NCI-H82 treated with DMSO at 0.1 percent for 48 hours (cell line): Measurements from ENCODE around the gene KCNJ5.

Source experiments
- DNase-seq: peaks from one replicate; lab custom pipeline; 2025; ENCODE audit not compliant: unreplicated experiment; lab: John Stamatoyannopoulos, UW

The KCNJ5 gene

GRCh38 chr11:128931066-128931465 lies 39.9 kb downstream of the KCNJ5 start:
- no peak for DNase-seq

- peak; percentile 35 for DNase-seq
Measured at GRCh38 chr11:128931668-128932067, 40.5 kb downstream of the KCNJ5 start.

GRCh38 chr11:128933481-128934178 lies 42.5 kb downstream of the KCNJ5 start:
- DNase-seq, result no peak

GRCh38 chr11:128934351-128934750 lies 43.2 kb downstream of the KCNJ5 start:
- no peak for DNase-seq

GRCh38 chr11:128934926-128935325 lies 43.8 kb downstream of the KCNJ5 start:
- no peak for DNase-seq

GRCh38 chr11:128936606-128937251 lies 45.6 kb downstream of the KCNJ5 start:
- no peak for DNase-seq

GRCh38 chr11:128937480-128937879 lies 46.3 kb downstream of the KCNJ5 start:
- DNase-seq, result no peak

GRCh38 chr11:128938156-128938885 lies 47.2 kb downstream of the KCNJ5 start:
- no peak for DNase-seq

GRCh38 chr11:128939591-128939990 lies 48.4 kb downstream of the KCNJ5 start:
- DNase-seq, result no peak

- DNase-seq, result no peak
Measured at GRCh38 chr11:128940156-128940555, 49.0 kb downstream of the KCNJ5 start.

GRCh38 chr11:128940603-128941002 lies 49.4 kb downstream of the KCNJ5 start:
- no peak for DNase-seq

GRCh38 chr11:128941110-128941509 lies 50.0 kb downstream of the KCNJ5 start:
- DNase-seq, result no peak

GRCh38 chr11:128941573-128942271 lies 50.6 kb downstream of the KCNJ5 start:
- DNase-seq, result no peak

- no peak for DNase-seq
Measured at GRCh38 chr11:128942272-128942612, 51.1 kb downstream of the KCNJ5 start.

GRCh38 chr11:128942817-128943427 lies 51.8 kb downstream of the KCNJ5 start, which contains the start of gene TP53AIP1:
TSS of gene TP53AIP1 (minus strand) at chr11:128942871. CDS start at chr11:128937818, 5,053 bp downstream.
- DNase-seq, result no peak

GRCh38 chr11:128943428-128943976 lies 52.3 kb downstream of the KCNJ5 start:
- no peak for DNase-seq

- DNase-seq, result no peak
Measured at GRCh38 chr11:128946648-128947047, 55.5 kb downstream of the KCNJ5 start.

GRCh38 chr11:128947773-128948172 lies 56.6 kb downstream of the KCNJ5 start:
- no peak for DNase-seq

- no peak for DNase-seq
Measured at GRCh38 chr11:128948583-128948982, 57.4 kb downstream of the KCNJ5 start.

GRCh38 chr11:128949791-128950454 lies 58.8 kb downstream of the KCNJ5 start:
- no peak for DNase-seq
